ENCODE measurements around the gene DDX39B.

DDX39B gene

DNA sequence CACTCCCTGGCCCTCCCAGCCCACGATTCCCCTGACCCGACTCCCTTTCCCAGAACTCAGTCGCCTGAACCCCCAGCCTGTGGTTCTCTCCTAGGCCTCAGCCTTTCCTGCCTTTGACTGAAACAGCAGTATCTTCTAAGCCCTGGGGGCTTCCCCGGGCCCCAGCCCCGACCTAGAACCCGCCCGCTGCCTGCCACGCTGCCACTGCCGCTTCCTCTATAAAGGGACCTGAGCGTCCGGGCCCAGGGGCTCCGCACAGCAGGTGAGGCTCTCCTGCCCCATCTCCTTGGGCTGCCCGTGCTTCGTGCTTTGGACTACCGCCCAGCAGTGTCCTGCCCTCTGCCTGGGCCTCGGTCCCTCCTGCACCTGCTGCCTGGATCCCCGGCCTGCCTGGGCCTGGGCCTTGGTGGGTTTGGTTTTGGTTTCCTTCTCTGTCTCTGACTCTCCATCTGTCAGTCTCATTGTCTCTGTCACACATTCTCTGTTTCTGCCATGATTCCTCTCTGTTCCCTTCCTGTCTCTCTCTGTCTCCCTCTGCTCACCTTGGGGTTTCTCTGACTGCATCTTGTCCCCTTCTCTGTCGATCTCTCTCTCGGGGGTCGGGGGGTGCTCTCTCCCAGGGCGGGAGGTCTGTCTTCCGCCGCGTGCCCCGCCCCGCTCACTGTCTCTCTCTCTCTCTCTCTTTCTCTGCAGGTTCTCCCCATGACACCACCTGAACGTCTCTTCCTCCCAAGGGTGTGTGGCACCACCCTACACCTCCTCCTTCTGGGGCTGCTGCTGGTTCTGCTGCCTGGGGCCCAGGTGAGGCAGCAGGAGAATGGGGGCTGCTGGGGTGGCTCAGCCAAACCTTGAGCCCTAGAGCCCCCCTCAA is 30.5 kb upstream of the DDX39B start, which contains the start of gene LTA:
TSS of gene LTA (plus strand) at position 249 of the 871 bp plus-strand sequence. CDS start at position 703, 454 bp downstream.
- peak; percentile 67 for DNase-seq (ENCODE audit: extremely low spot score)
- CTCF ChIA-PET: interaction anchor here (1.1 to 54.8 kb wide), 6 partner anchors 8 to 79 kb away, joined by 3 to 2725 read pairs (median 22); partner anchors contain the start of genes ATP6V1G2, DDX39B, LST1 and LTA
- TF ChIP-seq CTCF (IDR thresholded peaks at IDR 0.05; ENCODE audit: control extremely low read depth, extremely low read depth, low read depth, missing control alignments): no peak
- POLR2A ChIA-PET: interaction anchor here (1.0 kb wide), 1 partner anchor 31 kb away, joined by 3 read pairs; the partner anchor contains the start of gene DDX39B

GRCh38 chr6:31569861-31570536 is 28.2 kb upstream of the DDX39B start:
- no peak for TF ChIP-seq CTCF (IDR thresholded peaks at IDR 0.05; ENCODE audit: control extremely low read depth, extremely low read depth, low read depth, missing control alignments)
- CTCF ChIA-PET: interaction anchor here (0.6 to 54.8 kb wide), 4 partner anchors 12 to 23 kb away, joined by 3 to 2725 read pairs (median 22); partner anchors contain the start of genes ATP6V1G2, LST1, LTB and NCR3
- DNase-seq (ENCODE audit: extremely low spot score): no peak
- POLR2A ChIA-PET: interaction anchor here (0.7 to 1.9 kb wide), 3 partner anchors 10 to 106 kb away, joined by 3 to 11 read pairs (median 7); no protein-coding TSS in a partner anchor

- ChIA-PET CTCF (interaction anchor here (0.9 to 54.8 kb wide), 7 partner anchors 10 to 85 kb away, joined by 3 to 2725 read pairs (median 4); partner anchors contain the start of genes BAG6, LST1, LTB and NCR3), POLR2A (interaction anchor here (1.7 to 1.8 kb wide), 2 partner anchors 8 to 9 kb away, joined by 6 to 9 read pairs; no protein-coding TSS in a partner anchor)
- TF ChIP-seq CTCF (IDR thresholded peaks at IDR 0.05; ENCODE audit: control extremely low read depth, extremely low read depth, low read depth, missing control alignments): no peak
- DNase-seq (ENCODE audit: extremely low spot score): peak; percentile 74
Observed at GRCh38 chr6:31568537-31568961, 26.7 kb upstream of the DDX39B start.

- CTCF ChIA-PET: interaction anchor here (0.9 to 54.8 kb wide), 7 partner anchors 9 to 85 kb away, joined by 3 to 2725 read pairs (median 4); partner anchors contain the start of genes BAG6, LST1, LTB and NCR3
- POLR2A ChIA-PET: interaction anchor here (1.7 to 1.8 kb wide), 2 partner anchors 9 kb away, joined by 6 to 9 read pairs; no protein-coding TSS in a partner anchor
Observed at GRCh38 chr6:31567531-31568370, 25.9 kb upstream of the DDX39B start.

GRCh38 chr6:31560697-31561058 is 18.9 kb upstream of the DDX39B start:
- DNase-seq (ENCODE audit: extremely low spot score): no peak
- no peak for TF ChIP-seq CTCF (IDR thresholded peaks at IDR 0.05; ENCODE audit: control extremely low read depth, extremely low read depth, low read depth, missing control alignments)
- ChIA-PET POLR2A (interaction anchor here (1.8 to 5.5 kb wide), 3 partner anchors 10 to 16 kb away, joined by 11 to 94 read pairs (median 13); partner anchors contain the start of gene TNF), CTCF (interaction anchor here (1.1 to 54.8 kb wide), 5 partner anchors 9 to 31 kb away, joined by 3 to 2725 read pairs (median 36); partner anchors contain the start of genes ATP6V1G2, LST1, LTA and LTB)

More at GRCh38 chr6:31567531-31568370, 25.9 kb upstream of the DDX39B start:
- TF ChIP-seq CTCF (IDR thresholded peaks at IDR 0.05; ENCODE audit: control extremely low read depth, extremely low read depth, low read depth, missing control alignments): no peak
- no peak for DNase-seq (ENCODE audit: extremely low spot score)
